HEK293 (cell line): ENCODE measurements around the gene MAP2.

Source experiments
- CTCF ChIA-PET: fragments of 350-600 bp; formaldehyde crosslinking; extraction: SDS; loops from one replicate; lab custom pipeline; 2021; ENCODE audit warnings: antibody characterized with exemption; lab: Yijun Ruan, JAX
- POLR2A ChIA-PET: fragments of 300-600 bp; formaldehyde crosslinking; extraction: SDS; loops from one replicate; lab custom pipeline; 2020; ENCODE audit warnings: antibody characterized with exemption, inconsistent platforms; lab: Yijun Ruan, JAX
- H3K27ac ChIP-seq: fragments of 200-500 bp; sonication (Bioruptor generic); 2 replicates; pipeline ENCODE4 v1.5.1; 2014; ENCODE audit warnings: low read depth, low read length, control low read depth, inconsistent platforms; ENCODE audit errors: extremely low read depth
- H3K36me3 ChIP-seq, 2 experiments: fragments of 200-500 bp in 1 of 2; sonication (Bioruptor generic) in 1 of 2; 1 replicate in 1 of 2; 2 replicates in 1 of 2; pipeline ENCODE4 v1.5.1; 2014 to 2017; ENCODE audit warnings: inconsistent platforms in 2 of 2, low read length in 2 of 2; ENCODE audit not compliant: control insufficient read depth in 2 of 2, insufficient read depth in 1 of 2
- H3K4me1 ChIP-seq: fragments of 200-500 bp; sonication (Bioruptor generic); 2 replicates; pipeline ENCODE4 v1.5.1; 2014; ENCODE audit warnings: mild to moderate bottlenecking, low read length, inconsistent platforms; ENCODE audit not compliant: control insufficient read depth, insufficient read depth
- H3K4me3 ChIP-seq: 2 replicates; pipeline ENCODE4 v1.5.1; 2011; ENCODE audit warnings: low read depth, mild to moderate bottlenecking, control low read depth, low read length, moderate library complexity
- H3K9me3 ChIP-seq: fragments of 200-500 bp; sonication (Bioruptor generic); 2 replicates; pipeline ENCODE4 v1.5.1; 2014; ENCODE audit warnings: low read depth, low read length, inconsistent platforms; ENCODE audit not compliant: control insufficient read depth, insufficient read depth
- GLIS1 ChIP-seq: fragments of 450-650 bp; formaldehyde crosslinking; IDR thresholded peaks from 2 replicates; pipeline ENCODE4 v1.5.1; 2016; ENCODE audit warnings: missing biosample characterization, missing genetic modification characterization
- KLF16 ChIP-seq: fragments of 450-650 bp; formaldehyde crosslinking; IDR thresholded peaks from 2 replicates; pipeline ENCODE4 v1.5.1; 2017; ENCODE audit warnings: missing biosample characterization, missing genetic modification characterization
- ZEB2 ChIP-seq: fragments of 450-650 bp; formaldehyde crosslinking; IDR thresholded peaks from 2 replicates; pipeline ENCODE4 v1.5.1; 2016; ENCODE audit warnings: missing biosample characterization, missing genetic modification characterization
- ZFP41 ChIP-seq: fragments of 450-650 bp; formaldehyde crosslinking; IDR thresholded peaks from 2 replicates; pipeline ENCODE4 v1.5.1; 2016; ENCODE audit warnings: missing biosample characterization, missing genetic modification characterization, borderline replicate concordance
- ZNF121 ChIP-seq: fragments of 450-650 bp; formaldehyde crosslinking; IDR thresholded peaks from 2 replicates; pipeline ENCODE4 v1.5.1; 2016; ENCODE audit warnings: missing biosample characterization, missing genetic modification characterization
- ZNF157 ChIP-seq: fragments of 450-650 bp; formaldehyde crosslinking; IDR thresholded peaks from 2 replicates; pipeline ENCODE4 v1.5.1; 2016; ENCODE audit warnings: missing biosample characterization, missing genetic modification characterization
- ZNF23 ChIP-seq: fragments of 450-650 bp; formaldehyde crosslinking; IDR thresholded peaks from 2 replicates; pipeline ENCODE4 v1.5.1; 2016; ENCODE audit warnings: missing biosample characterization, missing genetic modification characterization, borderline replicate concordance
- ZNF248 ChIP-seq: fragments of 450-650 bp; formaldehyde crosslinking; IDR thresholded peaks from 2 replicates; pipeline ENCODE4 v1.5.1; 2017; ENCODE audit warnings: missing biosample characterization, missing genetic modification characterization
- ZNF274 ChIP-seq, 2 experiments: fragments of 200-500 bp in 1 of 2; fragments of 450-650 bp in 1 of 2; sonication (Bioruptor generic) in 1 of 2; formaldehyde crosslinking in 1 of 2; IDR thresholded peaks; 2 replicates each; pipeline versions ENCODE4 v1.5.1 to v1.6.1; 2014 to 2016; ENCODE audit warnings: borderline replicate concordance in 1 of 2, inconsistent platforms in 1 of 2, low read length in 1 of 2, missing biosample characterization in 1 of 2, missing genetic modification characterization in 1 of 2
- ZNF302 ChIP-seq: fragments of 450-650 bp; formaldehyde crosslinking; IDR thresholded peaks from 2 replicates; pipeline ENCODE4 v1.5.1; 2016; ENCODE audit warnings: missing biosample characterization, missing genetic modification characterization, low read depth
- ZNF324 ChIP-seq: fragments of 450-650 bp; formaldehyde crosslinking; IDR thresholded peaks from 2 replicates; pipeline ENCODE4 v1.5.1; 2016; ENCODE audit warnings: missing biosample characterization, missing genetic modification characterization
- ZNF350 ChIP-seq: fragments of 450-650 bp; formaldehyde crosslinking; IDR thresholded peaks from 2 replicates; pipeline ENCODE4 v1.5.0; 2017; ENCODE audit warnings: missing biosample characterization, mild to moderate bottlenecking, missing genetic modification characterization
- ZNF354C ChIP-seq: fragments of 450-650 bp; formaldehyde crosslinking; IDR thresholded peaks from 2 replicates; pipeline ENCODE4 v1.5.1; 2016; ENCODE audit warnings: missing biosample characterization, missing genetic modification characterization, low read depth, borderline replicate concordance
- ZNF37A ChIP-seq: fragments of 450-650 bp; IDR thresholded peaks from 2 replicates; pipeline ENCODE4 v1.5.1; 2018; ENCODE audit warnings: missing biosample characterization, missing genetic modification characterization
- ZNF404 ChIP-seq: fragments of 450-650 bp; formaldehyde crosslinking; IDR thresholded peaks from 2 replicates; pipeline ENCODE4 v1.5.1; 2017; ENCODE audit warnings: missing biosample characterization, missing genetic modification characterization
- ZNF596 ChIP-seq: fragments of 450-650 bp; IDR thresholded peaks from 2 replicates; pipeline ENCODE4 v1.5.0; 2018; ENCODE audit warnings: missing biosample characterization, mild to moderate bottlenecking, missing genetic modification characterization, moderate library complexity
- ZNF707 ChIP-seq: fragments of 450-650 bp; formaldehyde crosslinking; IDR thresholded peaks from 2 replicates; pipeline ENCODE4 v1.5.1; 2016; ENCODE audit warnings: missing biosample characterization, missing genetic modification characterization
- ZNF830 ChIP-seq: fragments of 450-650 bp; IDR thresholded peaks from 2 replicates; pipeline ENCODE4 v1.5.0; 2018; ENCODE audit warnings: missing biosample characterization, missing genetic modification characterization, low read depth, mild to moderate bottlenecking, moderate library complexity
- TF ChIP-seq, protein P1 (sequence below): fragments of 450-650 bp; formaldehyde crosslinking; IDR thresholded peaks from 2 replicates; pipeline ENCODE4 v1.5.1; 2016; ENCODE audit warnings: missing biosample characterization, missing genetic modification characterization
- TF ChIP-seq, protein P2 (sequence below): fragments of 450-650 bp; formaldehyde crosslinking; IDR thresholded peaks from 2 replicates; pipeline ENCODE4 v1.5.1; 2016; ENCODE audit warnings: missing biosample characterization, missing genetic modification characterization
- TF ChIP-seq, protein P3 (sequence below): fragments of 450-650 bp; formaldehyde crosslinking; optimal IDR thresholded peaks from 2 replicates; pipeline ENCODE3; 2016; ENCODE audit warnings: missing biosample characterization, mild to moderate bottlenecking, missing genetic modification characterization

MAP2 gene

DNA sequence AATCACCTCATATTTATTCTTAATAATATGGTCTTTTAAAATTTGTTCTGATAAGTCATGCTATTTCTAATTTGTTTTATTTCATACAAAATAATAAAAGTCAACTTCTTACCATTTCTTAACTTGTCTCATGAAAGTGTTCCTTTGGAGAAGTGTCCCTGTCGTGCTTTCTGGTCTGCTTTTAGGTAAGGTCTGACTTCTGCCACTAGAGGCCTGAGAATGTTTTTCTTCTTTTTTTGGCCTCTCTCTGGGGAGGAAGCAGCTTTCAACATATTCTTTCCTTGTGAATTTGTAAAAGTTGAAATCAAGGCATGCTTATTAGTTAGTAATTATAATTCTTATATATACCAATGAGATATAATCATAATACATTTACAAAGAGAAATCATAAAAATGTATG, 39.4 kb downstream of the MAP2 start (continued):
- TF ChIP-seq ZNF248 (tag by site-specific recombination) (no peak), GLIS1 (tag by site-specific recombination) (no peak), ZNF121 (tag by site-specific recombination) (no peak), ZNF23 (no peak), ZNF596 (tag by site-specific recombination) (no peak), ZNF404 (no peak), ZNF37A (tag by site-specific recombination) (no peak), ZNF324 (tag by site-specific recombination) (no peak), KLF16 (tag by site-specific recombination) (no peak), ZNF274 (IDR thresholded peaks at IDR 0.05; ENCODE audit: low read length) (no peak), ZNF274 (tag by site-specific recombination; IDR thresholded peaks at IDR 0.05; ENCODE audit: borderline replicate concordance) (no peak), ZEB2 (tag by site-specific recombination) (no peak), ZNF350 (tag by site-specific recombination) (no peak)

DNA sequence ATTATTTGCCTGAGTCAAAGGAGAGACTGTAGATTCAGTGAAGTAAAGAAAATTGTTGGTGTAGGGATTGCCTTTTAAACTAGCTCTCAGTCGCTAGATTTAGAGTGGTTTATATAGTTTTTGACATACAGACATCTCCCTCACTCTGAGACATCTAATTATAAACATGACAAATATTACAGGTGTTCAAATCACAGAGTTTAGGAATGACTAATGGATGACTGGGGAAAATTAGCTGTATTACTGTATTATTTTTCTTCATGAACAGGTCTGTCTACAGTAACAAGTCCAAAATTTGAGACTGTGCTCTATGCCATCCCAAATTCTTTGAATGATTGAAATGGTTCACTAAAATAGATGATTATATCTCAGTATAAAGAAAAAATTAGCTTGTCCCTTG, 40.0 kb downstream of the MAP2 start:
- no peak overlapping the region for H3K4me3 ChIP-seq
- H3K36me3 ChIP-seq: no peaks in the 10 kb centered on the region
- CTCF ChIA-PET: interaction anchor here (0.6 to 1.2 kb wide), 3 partner anchors 62 to 350 kb away, joined by 3 to 4 read pairs (median 3); no protein-coding TSS in a partner anchor
- no peak overlapping the region for H3K27ac ChIP-seq
- TF ChIP-seq ZNF707 (no peak), ZNF157 (tag by site-specific recombination) (no peak), ZNF354C (tag by site-specific recombination) (no peak), ZNF248 (tag by site-specific recombination) (no peak), ZFP41 (tag by site-specific recombination) (no peak), ZNF830 (no peak), ZNF302 (tag by site-specific recombination) (no peak)
- TF ChIP-seq, protein P1, sequence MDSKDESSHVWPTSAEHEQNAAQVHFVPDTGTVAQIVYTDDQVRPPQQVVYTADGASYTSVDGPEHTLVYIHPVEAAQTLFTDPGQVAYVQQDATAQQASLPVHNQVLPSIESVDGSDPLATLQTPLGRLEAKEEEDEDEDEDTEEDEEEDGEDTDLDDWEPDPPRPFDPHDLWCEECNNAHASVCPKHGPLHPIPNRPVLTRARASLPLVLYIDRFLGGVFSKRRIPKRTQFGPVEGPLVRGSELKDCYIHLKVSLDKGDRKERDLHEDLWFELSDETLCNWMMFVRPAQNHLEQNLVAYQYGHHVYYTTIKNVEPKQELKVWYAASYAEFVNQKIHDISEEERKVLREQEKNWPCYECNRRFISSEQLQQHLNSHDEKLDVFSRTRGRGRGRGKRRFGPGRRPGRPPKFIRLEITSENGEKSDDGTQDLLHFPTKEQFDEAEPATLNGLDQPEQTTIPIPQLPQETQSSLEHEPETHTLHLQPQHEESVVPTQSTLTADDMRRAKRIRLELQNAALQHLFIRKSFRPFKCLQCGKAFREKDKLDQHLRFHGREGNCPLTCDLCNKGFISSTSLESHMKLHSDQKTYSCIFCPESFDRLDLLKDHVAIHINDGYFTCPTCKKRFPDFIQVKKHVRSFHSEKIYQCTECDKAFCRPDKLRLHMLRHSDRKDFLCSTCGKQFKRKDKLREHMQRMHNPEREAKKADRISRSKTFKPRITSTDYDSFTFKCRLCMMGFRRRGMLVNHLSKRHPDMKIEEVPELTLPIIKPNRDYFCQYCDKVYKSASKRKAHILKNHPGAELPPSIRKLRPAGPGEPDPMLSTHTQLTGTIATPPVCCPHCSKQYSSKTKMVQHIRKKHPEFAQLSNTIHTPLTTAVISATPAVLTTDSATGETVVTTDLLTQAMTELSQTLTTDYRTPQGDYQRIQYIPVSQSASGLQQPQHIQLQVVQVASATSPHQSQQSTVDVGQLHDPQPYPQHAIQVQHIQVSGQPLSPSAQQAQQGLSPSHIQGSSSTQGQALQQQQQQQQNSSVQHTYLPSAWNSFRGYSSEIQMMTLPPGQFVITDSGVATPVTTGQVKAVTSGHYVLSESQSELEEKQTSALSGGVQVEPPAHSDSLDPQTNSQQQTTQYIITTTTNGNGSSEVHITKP (tag by site-specific recombination): no peak
- TF ChIP-seq, protein P2, sequence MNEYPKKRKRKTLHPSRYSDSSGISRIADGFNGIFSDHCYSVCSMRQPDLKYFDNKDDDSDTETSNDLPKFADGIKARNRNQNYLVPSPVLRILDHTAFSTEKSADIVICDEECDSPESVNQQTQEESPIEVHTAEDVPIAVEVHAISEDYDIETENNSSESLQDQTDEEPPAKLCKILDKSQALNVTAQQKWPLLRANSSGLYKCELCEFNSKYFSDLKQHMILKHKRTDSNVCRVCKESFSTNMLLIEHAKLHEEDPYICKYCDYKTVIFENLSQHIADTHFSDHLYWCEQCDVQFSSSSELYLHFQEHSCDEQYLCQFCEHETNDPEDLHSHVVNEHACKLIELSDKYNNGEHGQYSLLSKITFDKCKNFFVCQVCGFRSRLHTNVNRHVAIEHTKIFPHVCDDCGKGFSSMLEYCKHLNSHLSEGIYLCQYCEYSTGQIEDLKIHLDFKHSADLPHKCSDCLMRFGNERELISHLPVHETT (tag by site-specific recombination): no peak
- TF ChIP-seq, protein P3, sequence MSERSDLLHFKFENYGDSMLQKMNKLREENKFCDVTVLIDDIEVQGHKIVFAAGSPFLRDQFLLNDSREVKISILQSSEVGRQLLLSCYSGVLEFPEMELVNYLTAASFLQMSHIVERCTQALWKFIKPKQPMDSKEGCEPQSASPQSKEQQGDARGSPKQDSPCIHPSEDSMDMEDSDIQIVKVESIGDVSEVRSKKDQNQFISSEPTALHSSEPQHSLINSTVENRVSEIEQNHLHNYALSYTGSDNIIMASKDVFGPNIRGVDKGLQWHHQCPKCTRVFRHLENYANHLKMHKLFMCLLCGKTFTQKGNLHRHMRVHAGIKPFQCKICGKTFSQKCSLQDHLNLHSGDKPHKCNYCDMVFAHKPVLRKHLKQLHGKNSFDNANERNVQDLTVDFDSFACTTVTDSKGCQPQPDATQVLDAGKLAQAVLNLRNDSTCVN (tag by site-specific recombination): no peak
- no peaks in the 10 kb centered on the region for H3K9me3 ChIP-seq
- H3K4me1 ChIP-seq: no peaks in the 10 kb centered on the region
- POLR2A ChIA-PET: no interaction called here
